Kidney (tissue), 14 donors: ENCODE results near the gene SLC34A3. TPM values are rescaled to one million over a fixed set of nuclear protein-coding genes. Genes with fewer than 3 reads are reported as not detected.

ENCODE experiments used
- DNase-seq, 5 donors: peaks; one replicate each; pipeline ENCODE4 v3.0.0-alpha.2; 2013 to 2020
- FAIRE-seq: peaks from 2 replicates; lab custom pipeline; 2012; peaks lifted over from hg19 to GRCh38; lab: Jason Lieb, UNC
- H3K27ac ChIP-seq, 2 donors: one replicate each; pipeline ENCODE4 v1.7.0; 2013; ENCODE audit warnings: low read depth in 2 of 2, low read length in 2 of 2, inconsistent platforms in 1 of 2
- H3K27me3 ChIP-seq: one replicate; pipeline ENCODE4 v1.7.1; 2013; ENCODE audit warnings: low read length, inconsistent platforms; ENCODE audit not compliant: control insufficient read depth, insufficient read depth
- H3K36me3 ChIP-seq, 3 donors: one replicate each; pipeline versions ENCODE4 v1.7.0 to v1.7.1; 2013; ENCODE audit warnings: low read length in 3 of 3, control low read depth in 1 of 3, inconsistent platforms in 1 of 3; ENCODE audit not compliant: insufficient read depth in 3 of 3, control insufficient read depth in 2 of 3
- H3K4me1 ChIP-seq, 3 donors: one replicate each; pipeline versions ENCODE4 v1.7.0 to v1.7.1; 2013; ENCODE audit warnings: low read length in 3 of 3, inconsistent platforms in 1 of 3, low read depth in 1 of 3; ENCODE audit not compliant: control insufficient read depth in 2 of 3, insufficient read depth in 2 of 3
- H3K4me3 ChIP-seq, 3 donors: one replicate each; pipeline versions ENCODE4 v1.7.0 to v1.8.1; 2013; ENCODE audit warnings: low read length in 3 of 3, control low read depth in 1 of 3, inconsistent platforms in 1 of 3
- H3K9ac ChIP-seq, 3 donors: one replicate each; pipeline versions ENCODE4 v1.7.0 to v1.7.1; 2013; ENCODE audit warnings: low read length in 3 of 3, control low read depth in 1 of 3, inconsistent platforms in 1 of 3
- H3K9me3 ChIP-seq, 3 donors: one replicate each; pipeline versions ENCODE4 v1.7.0 to v1.7.1; 2013; ENCODE audit warnings: low read length in 3 of 3, control low read depth in 1 of 3, inconsistent platforms in 1 of 3; ENCODE audit not compliant: control insufficient read depth in 2 of 3, insufficient read depth in 1 of 3
- intact Hi-C: fragments of 100-400 bp; cut with DNase I; formaldehyde crosslinking; loops from one replicate; pipeline ENCODE4 v1.11.1; 2022
- polyA plus RNA-seq: library from polyadenylated mRNA; stranded (reverse); fragments of 350-450 nt; fragmentation: Illumina TruSeq; extraction: RNeasy Lipid Tissue Mini Kit (QIAGEN cat#74804); gene quantifications from one replicate; pipeline ENCODE4 v1.2.3, GENCODE V29; 2014; ENCODE audit warnings: low read depth, low replicate concordance; ENCODE audit not compliant: insufficient read depth
- total RNA-seq: library from RNA; stranded (reverse); fragmentation: NEBNext Ultra II Directional; extraction: Animal tissue kit (Norgen Biotek cat#: 25700); gene quantifications from one replicate; pipeline ENCODE4 v1.2.1, GENCODE V29; 2021
- TF ChIP-seq, protein P1 (sequence below): IDR thresholded peaks from 3 replicates; pipeline ENCODE4 v1.5.1; 2012; ENCODE audit warnings: mild to moderate bottlenecking, moderate library complexity, borderline replicate concordance; ENCODE audit not compliant: insufficient read depth; ENCODE audit errors: extremely low read depth
- donor health status: control.
- donor health status: control.
- donor health status: control.
- donor health status: control.
- donor health status: control.
- donor health status: DM: yes; HTN: yes; CAD: no.
- donor health status: Normal renal cell carcinoma (clear cell type).

Gene SLC34A3
- total and polyA plus RNA-seq, 2 donors from 2014 or later: 0.13 to 36.0 TPM

DNA sequence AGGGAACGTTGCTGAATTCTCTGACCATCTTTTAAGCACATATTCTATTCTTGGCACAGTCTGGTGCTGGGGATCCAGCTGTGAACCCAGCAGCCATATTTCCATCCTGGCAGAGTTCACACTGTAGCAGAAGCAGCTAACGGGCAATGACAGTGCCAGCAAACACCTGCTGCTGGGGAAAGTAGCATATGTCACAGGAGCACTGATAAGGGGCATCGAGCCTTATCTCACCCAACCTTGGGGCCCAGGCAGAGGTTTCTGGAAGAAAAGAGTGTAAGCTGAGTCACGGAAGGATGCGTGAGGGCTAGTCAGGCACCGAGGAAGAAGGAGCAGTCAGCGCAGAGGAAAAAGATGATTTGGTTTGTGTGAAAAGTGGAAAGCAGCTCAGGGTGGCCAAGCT, 24.1 kb upstream of the SLC34A3 start:
- intact Hi-C loops: no loop called here
- Histone ChIP-seq H3K9ac (peak overlapping the region in 1 of 3 donors; percentile 88), H3K4me3 (peak overlapping the region; percentile 73 to 97 (median 78)), H3K27ac (no peak overlapping the region), H3K9me3 (no peaks in the 10 kb centered on the region), H3K4me1 (peaks cover 3 to 30% (median 8%) of the 10 kb centered on the region in 3 donors), H3K27me3 (no peaks in the 10 kb centered on the region), H3K36me3 (no peaks in the 10 kb centered on the region)
- TF ChIP-seq, protein P1, sequence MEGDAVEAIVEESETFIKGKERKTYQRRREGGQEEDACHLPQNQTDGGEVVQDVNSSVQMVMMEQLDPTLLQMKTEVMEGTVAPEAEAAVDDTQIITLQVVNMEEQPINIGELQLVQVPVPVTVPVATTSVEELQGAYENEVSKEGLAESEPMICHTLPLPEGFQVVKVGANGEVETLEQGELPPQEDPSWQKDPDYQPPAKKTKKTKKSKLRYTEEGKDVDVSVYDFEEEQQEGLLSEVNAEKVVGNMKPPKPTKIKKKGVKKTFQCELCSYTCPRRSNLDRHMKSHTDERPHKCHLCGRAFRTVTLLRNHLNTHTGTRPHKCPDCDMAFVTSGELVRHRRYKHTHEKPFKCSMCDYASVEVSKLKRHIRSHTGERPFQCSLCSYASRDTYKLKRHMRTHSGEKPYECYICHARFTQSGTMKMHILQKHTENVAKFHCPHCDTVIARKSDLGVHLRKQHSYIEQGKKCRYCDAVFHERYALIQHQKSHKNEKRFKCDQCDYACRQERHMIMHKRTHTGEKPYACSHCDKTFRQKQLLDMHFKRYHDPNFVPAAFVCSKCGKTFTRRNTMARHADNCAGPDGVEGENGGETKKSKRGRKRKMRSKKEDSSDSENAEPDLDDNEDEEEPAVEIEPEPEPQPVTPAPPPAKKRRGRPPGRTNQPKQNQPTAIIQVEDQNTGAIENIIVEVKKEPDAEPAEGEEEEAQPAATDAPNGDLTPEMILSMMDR: no peak
- FAIRE-seq: no peak
- no peak for DNase-seq

- no peaks in the 10 kb centered on the region for H3K9me3 ChIP-seq
- FAIRE-seq (no peak), DNase-seq (no peak)
- peaks cover 0 to 2% (median 0%) of the 10 kb centered on the region in 3 donors for H3K36me3 ChIP-seq
- H3K27ac ChIP-seq: no peak overlapping the region
- peaks cover 0 to 5% (median 0%) of the 10 kb centered on the region in 3 donors for H3K4me1 ChIP-seq
- no peak overlapping the region for H3K4me3 ChIP-seq
- intact Hi-C loops: no loop called here
- no peaks in the 10 kb centered on the region for H3K27me3 ChIP-seq
- TF ChIP-seq, protein P1: no peak
- H3K9ac ChIP-seq: no peak overlapping the region
Observed at GRCh38 chr9:137211532-137211931, 19.2 kb upstream of the SLC34A3 start.

GRCh38 chr9:137212520-137212919, 18.2 kb upstream of the SLC34A3 start:
- FAIRE-seq (no peak), DNase-seq (no peak)
- Histone ChIP-seq H3K27me3 (no peaks in the 10 kb centered on the region), H3K36me3 (peaks cover 0 to 2% (median 0%) of the 10 kb centered on the region in 3 donors), H3K4me3 (no peak overlapping the region), H3K27ac (no peak overlapping the region), H3K9ac (no peak overlapping the region), H3K9me3 (no peaks in the 10 kb centered on the region), H3K4me1 (peaks cover 0 to 9% (median 0%) of the 10 kb centered on the region in 3 donors)
- intact Hi-C loops: no loop called here
- TF ChIP-seq, protein P1: no peak
